ENCODE results near the gene TMEM92. TPM values are rescaled to one million over a fixed set of nuclear protein-coding genes. Genes with fewer than 3 reads are reported as not detected.

Gene TMEM92
- total and polyA plus RNA-seq, 2 of the 13 experiments (the other 11 are each of a cell fraction or from before 2014, with no cell fraction given), result 0.07 TPM; not detected in 1

- POLR2A ChIA-PET, result no interaction called here
Measured at GRCh38 chr17:50303051-50303450, 28.8 kb downstream of the TMEM92 start.

More at GRCh38 chr17:50303051-50303450, 28.8 kb downstream of the TMEM92 start:
- Histone ChIP-seq H3K36me3 (replicated peaks in 1 of 2; ENCODE audit: control insufficient read depth in 1 of 2, insufficient read depth in 2 of 2, low read length in 2 of 2) (no peaks in the 10 kb centered on the region), H3K4me3 (replicated peaks in 1 of 3; ENCODE audit: insufficient read depth in 1 of 3, low read depth in 2 of 3, low read length in 3 of 3) (no peak overlapping the region), H3K4me1 (ENCODE audit: insufficient read depth, low read length) (peaks cover 4% of the 10 kb centered on the region), H4K20me1 (ENCODE audit: insufficient read depth, low read length) (no peaks in the 10 kb centered on the region), H3K4me2 (ENCODE audit: low read depth, low read length) (no peak overlapping the region), H3K27me3 (ENCODE audit: control insufficient read depth in 1 of 2, insufficient read depth in 2 of 2, low read length in 2 of 2) (peaks cover 5 to 28% of the 10 kb centered on the region in 2 experiments; a peak in 4 of 5 replicates), H3K9ac (ENCODE audit: insufficient read depth, low read depth, low read length) (no peak overlapping the region), H2AFZ (ENCODE audit: low read length) (no peak overlapping the region), H3K79me2 (ENCODE audit: insufficient read depth, low read length) (no peaks in the 10 kb centered on the region), H3K27ac (ENCODE audit: extremely low read length, insufficient read depth, low read length) (no peak overlapping the region), H3K9me3 (ENCODE audit: low read length) (no peaks in the 10 kb centered on the region)
- WGBS (ENCODE audit: low lambda C conversion rate), result 53% methylated on average over 10 of the region's 11 CpGs
- ATAC-seq (no peak), FAIRE-seq (no peak), DNase-seq (ENCODE audit: low spot score) (no peak)
- CTCF ChIA-PET (ENCODE audit: low intra/inter-chr PET ratio, low total read pairs), result no interaction called here
- BruUV-seq (replicated peaks), result no TSS peak
- intact Hi-C loops (cut with micrococcal nuclease; ENCODE audit: unreplicated experiment), result no loop called here
- no peak for TF ChIP-seq SRSF9 (IDR thresholded peaks at IDR 0.05; ENCODE audit: borderline replicate concordance, insufficient read depth, low read depth, low read length, poor library complexity, severe bottlenecking)
- TF ChIP-seq MNT (IDR thresholded peaks at IDR 0.05), result no peak
- no peak for TF ChIP-seq NFE2L2 (IDR thresholded peaks at IDR 0.05; ENCODE audit: low read length)
- no peak for TF ChIP-seq ZFAT (CRISPR knock-in tag; conservative IDR thresholded peaks at IDR 0.05)
- TF ChIP-seq ZBTB37 (CRISPR knock-in tag; IDR thresholded peaks at IDR 0.05), result no peak
- TF ChIP-seq PITX1 (CRISPR knock-in tag; IDR thresholded peaks at IDR 0.05), result no peak
- TF ChIP-seq NFIC (IDR thresholded peaks at IDR 0.05; ENCODE audit: low read length), result no peak
- TF ChIP-seq ZNF326 (CRISPR knock-in tag; IDR thresholded peaks at IDR 0.05; ENCODE audit: borderline replicate concordance), result no peak
- TF ChIP-seq ZMYM4 (CRISPR knock-in tag; IDR thresholded peaks at IDR 0.05), result no peak
- no peak for TF ChIP-seq MZF1 (CRISPR knock-in tag; IDR thresholded peaks at IDR 0.05; ENCODE audit: borderline replicate concordance)
- in situ Hi-C loops (cut with HindIII; ENCODE audit: extremely low pct_ligation_motif_present, low pct_unique_long_range_greater_than_20kb), result no loop called here
